Heart left ventricle (tissue), 13 donors: ENCODE data around the gene ARHGEF40.

Experiments
- POLR2A ChIP-seq, 2 donors: fragments of 450-650 bp; IDR thresholded peaks; one replicate each; pipeline ENCODE4 v1.6.1; 2017; ENCODE audit warnings: antibody characterized with exemption in 2 of 2, mild to moderate bottlenecking in 2 of 2, moderate library complexity in 2 of 2
- TF ChIP-seq, protein P1 (sequence below), 12 donors: fragments of 200-600 bp; sonication (generic) in 4 of 12; IDR thresholded peaks; one replicate each; pipeline versions ENCODE4 v1.5.0 to v1.8.0; 2018 to 2022; ENCODE audit warnings: antibody characterized with exemption in 12 of 12, mild to moderate bottlenecking in 5 of 12
- donor health status: ischemic (EF 13 %, LVEDD 7.1; RV severe dilation, severe dysfunction).
- donor health status: DM: no; HTN: yes; CAD: no.
- donor health status: DM: no; HTN: no; CAD: no.
- donor health status: ischemic (EF 25% LVEDD 6.9; RV normal size, moderate dysfunction).
- donor health status: ischemic (EF 25% LVEDD 5.7; RV mildly dilated, moderate dysfunction).
- donor health status: ischemic (EF 35%, LVEDD 5.7; RV mildly dilated, moderate dysfunction).
- donor health status: nonischemic (EF 11% LVEDD 7.7; RV severe dilation, severe dysfunction).
- donor health status: DM: yes; HTN: yes; CAD: no.
- donor health status: PGD.
- donor health status: ischemic (EF 29% LVEDD 5.4; RV normal size, mild dysfunction).
- donor health status: nonischemic (EF 23%, LVEDD 6.1; RV moderate dilation, normal function).

GRCh38 chr14:21022686-21023085 lies 47.4 kb upstream of the ARHGEF40 start:
- TF ChIP-seq, protein P1, sequence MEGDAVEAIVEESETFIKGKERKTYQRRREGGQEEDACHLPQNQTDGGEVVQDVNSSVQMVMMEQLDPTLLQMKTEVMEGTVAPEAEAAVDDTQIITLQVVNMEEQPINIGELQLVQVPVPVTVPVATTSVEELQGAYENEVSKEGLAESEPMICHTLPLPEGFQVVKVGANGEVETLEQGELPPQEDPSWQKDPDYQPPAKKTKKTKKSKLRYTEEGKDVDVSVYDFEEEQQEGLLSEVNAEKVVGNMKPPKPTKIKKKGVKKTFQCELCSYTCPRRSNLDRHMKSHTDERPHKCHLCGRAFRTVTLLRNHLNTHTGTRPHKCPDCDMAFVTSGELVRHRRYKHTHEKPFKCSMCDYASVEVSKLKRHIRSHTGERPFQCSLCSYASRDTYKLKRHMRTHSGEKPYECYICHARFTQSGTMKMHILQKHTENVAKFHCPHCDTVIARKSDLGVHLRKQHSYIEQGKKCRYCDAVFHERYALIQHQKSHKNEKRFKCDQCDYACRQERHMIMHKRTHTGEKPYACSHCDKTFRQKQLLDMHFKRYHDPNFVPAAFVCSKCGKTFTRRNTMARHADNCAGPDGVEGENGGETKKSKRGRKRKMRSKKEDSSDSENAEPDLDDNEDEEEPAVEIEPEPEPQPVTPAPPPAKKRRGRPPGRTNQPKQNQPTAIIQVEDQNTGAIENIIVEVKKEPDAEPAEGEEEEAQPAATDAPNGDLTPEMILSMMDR (IDR thresholded peaks at IDR 0.05): no peak
- no peak for TF ChIP-seq POLR2A (IDR thresholded peaks at IDR 0.05)
